GM18505 (cell line): ENCODE data around the gene PLA2G6.
"Not testable (repeated sequence)": the region's sequence is repeated elsewhere in the genome, so short reads cannot be mapped to it uniquely, and the experiment has no call there.

Experiments used
- ATAC-seq: cut with Tn5 transposase; IDR thresholded peaks from one replicate; pipeline ENCODE4 v1.9.1; 2021; ENCODE audit not compliant: unreplicated experiment
- POLR2A ChIP-seq: IDR thresholded peaks from 4 replicates; pipeline ENCODE4 v1.6.1; 2011; ENCODE audit warnings: borderline replicate concordance; ENCODE audit not compliant: insufficient read depth, insufficient read length; ENCODE audit errors: extremely low read depth

PLA2G6 gene

GRCh38 chr22:38132794-38133193 is 48.8 kb downstream of the PLA2G6 start:
- TF ChIP-seq POLR2A: no peak
- ATAC-seq: no peak

- ATAC-seq: no peak
- no peak for TF ChIP-seq POLR2A
Measured at GRCh38 chr22:38132136-38132535, 49.5 kb downstream of the PLA2G6 start.

GRCh38 chr22:38131399-38131798 is 50.2 kb downstream of the PLA2G6 start:
- no peak for ATAC-seq
- TF ChIP-seq POLR2A: no peak

- ATAC-seq: no peak
Measured at GRCh38 chr22:38129856-38130255, 51.8 kb downstream of the PLA2G6 start.

GRCh38 chr22:38129021-38129420 is 52.6 kb downstream of the PLA2G6 start:
- TF ChIP-seq POLR2A: no peak
- ATAC-seq: no peak

More at GRCh38 chr22:38129856-38130255, 51.8 kb downstream of the PLA2G6 start:
- TF ChIP-seq POLR2A: no peak

GRCh38 chr22:38127869-38128268 is 53.8 kb downstream of the PLA2G6 start:
- TF ChIP-seq POLR2A: no peak
- ATAC-seq: no peak

GRCh38 chr22:38126928-38127668 is 54.5 kb downstream of the PLA2G6 start:
- TF ChIP-seq POLR2A: no peak
- no peak for ATAC-seq

GRCh38 chr22:38125751-38126201 is 55.9 kb downstream of the PLA2G6 start:
- ATAC-seq: no peak
- no peak for TF ChIP-seq POLR2A

- TF ChIP-seq POLR2A: no peak
- no peak for ATAC-seq
Measured at GRCh38 chr22:38125038-38125610, 56.5 kb downstream of the PLA2G6 start.

- no peak for TF ChIP-seq POLR2A
- ATAC-seq: no peak
Measured at GRCh38 chr22:38124236-38124974, 57.2 kb downstream of the PLA2G6 start.

GRCh38 chr22:38122616-38123015 is 59.0 kb downstream of the PLA2G6 start:
- TF ChIP-seq POLR2A: no peak
- ATAC-seq: no peak

- ATAC-seq: no peak
- no peak for TF ChIP-seq POLR2A
Measured at GRCh38 chr22:38120359-38121110, 61.1 kb downstream of the PLA2G6 start.

GRCh38 chr22:38118747-38119146 is 62.9 kb downstream of the PLA2G6 start:
- not testable (repeated sequence) for ATAC-seq

- TF ChIP-seq POLR2A: no peak
- ATAC-seq: no peak
Measured at GRCh38 chr22:38118182-38118581, 63.4 kb downstream of the PLA2G6 start.

GRCh38 chr22:38117556-38117955 is 64.1 kb downstream of the PLA2G6 start:
- not testable (repeated sequence) for ATAC-seq
